Measurements from ENCODE around the gene GLB1L2.
"Not testable (repeated sequence)": the region's sequence is repeated elsewhere in the genome, so short reads cannot be mapped to it uniquely, and the experiment has no call there.

The GLB1L2 gene

DNA sequence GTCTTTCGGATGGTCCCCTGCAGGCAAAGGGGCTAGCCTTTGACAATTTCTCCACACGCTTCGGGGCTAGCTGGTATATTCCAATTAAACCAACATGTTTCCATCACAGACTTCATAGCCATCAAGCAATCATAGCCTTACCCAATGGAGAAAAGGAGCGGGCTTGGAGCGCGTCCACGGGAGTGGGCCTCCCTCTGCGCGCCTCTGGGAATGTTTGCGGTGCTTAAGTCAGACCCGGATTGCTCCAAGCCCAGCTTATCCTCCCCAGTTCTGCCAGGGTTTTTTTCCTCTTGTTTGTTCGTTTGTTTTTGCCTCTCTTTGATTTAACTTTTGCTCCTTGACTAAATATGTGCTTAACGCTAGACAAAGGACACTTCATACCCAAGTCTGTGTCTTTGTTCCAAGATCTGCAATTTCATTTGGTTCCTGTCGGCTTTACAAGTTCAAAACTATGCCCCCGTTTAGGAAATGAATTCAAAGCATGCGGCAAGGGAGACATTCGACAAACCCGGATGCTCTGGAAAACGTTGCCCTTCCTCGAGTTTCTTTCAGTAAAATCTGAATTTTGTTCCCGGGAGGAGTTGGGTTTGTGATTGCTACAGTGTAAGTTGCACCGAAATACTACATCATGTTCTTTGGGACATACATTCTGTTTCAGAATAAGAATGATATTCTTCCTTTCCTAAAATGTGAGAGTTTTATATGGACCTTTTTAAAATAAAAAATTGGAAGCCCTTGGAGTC lies 1.0 kb upstream of the GLB1L2 start:
- no peak for DNase-seq

- DNase-seq = peak in 1 of 5 donors; percentile 33
Measured at GRCh38 chr11:134332189-134332631, 422 bp downstream of the GLB1L2 start.

DNA sequence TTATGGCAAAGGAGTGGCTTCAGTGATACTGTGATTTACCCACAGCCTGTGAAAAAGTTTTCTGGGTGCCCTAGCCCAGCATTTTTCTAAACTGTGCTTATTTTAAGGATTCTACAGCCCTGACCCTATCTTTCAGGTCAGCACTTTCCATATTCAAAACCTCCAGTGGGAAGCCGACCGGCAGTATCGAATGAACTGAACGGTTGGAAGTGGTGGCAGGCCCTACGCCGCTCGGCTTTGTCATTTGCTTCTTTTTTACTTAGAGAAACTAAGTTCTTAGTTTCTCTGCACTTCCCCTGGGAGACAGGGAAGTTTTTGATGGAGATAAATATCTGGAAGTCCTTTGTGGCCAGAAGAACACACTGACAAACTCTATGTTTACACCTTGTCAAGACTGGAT lies 994 bp downstream of the GLB1L2 start:
- no peak for DNase-seq

DNA sequence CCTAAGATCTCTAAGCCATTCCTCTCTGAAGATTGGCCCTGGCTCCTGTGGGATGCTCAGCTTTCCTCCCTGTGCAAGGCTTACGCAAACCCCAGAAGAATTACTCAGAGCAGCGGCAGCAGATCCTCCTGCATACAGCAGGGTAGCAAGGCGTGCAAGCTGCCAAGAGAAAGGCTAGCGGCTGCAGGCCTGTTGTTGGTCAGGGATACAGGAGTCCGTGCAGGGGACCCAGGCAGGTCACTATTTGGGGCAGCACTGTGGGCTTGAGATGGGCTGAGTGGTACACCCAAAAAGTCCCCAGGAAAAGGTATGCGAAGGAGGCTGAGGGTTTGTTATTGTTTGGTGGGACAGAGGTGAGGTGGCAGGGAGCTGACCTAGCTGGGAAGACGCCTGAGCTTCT lies 1.5 kb downstream of the GLB1L2 start:
- no peak for DNase-seq

DNA sequence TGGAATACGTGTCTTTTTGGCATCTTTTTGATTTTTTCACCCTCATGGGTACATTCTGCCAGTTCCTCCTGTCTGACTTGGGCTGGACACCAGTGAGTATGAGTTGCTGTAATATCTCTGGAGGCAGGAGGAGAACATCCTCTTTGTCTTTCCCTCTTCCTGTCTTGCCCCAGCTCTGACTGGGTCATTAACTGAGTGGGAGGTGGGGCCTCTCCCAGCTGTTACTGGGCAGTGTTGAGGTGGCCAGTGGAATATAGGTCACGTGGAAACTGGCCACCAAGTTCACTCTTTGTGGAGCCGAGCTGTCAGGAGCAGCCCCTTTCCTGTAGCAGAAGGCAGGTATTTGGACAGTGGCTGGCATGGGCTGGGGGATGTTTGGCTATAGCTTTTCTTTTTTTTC lies 2.2 kb downstream of the GLB1L2 start:
- no peak for DNase-seq

DNA sequence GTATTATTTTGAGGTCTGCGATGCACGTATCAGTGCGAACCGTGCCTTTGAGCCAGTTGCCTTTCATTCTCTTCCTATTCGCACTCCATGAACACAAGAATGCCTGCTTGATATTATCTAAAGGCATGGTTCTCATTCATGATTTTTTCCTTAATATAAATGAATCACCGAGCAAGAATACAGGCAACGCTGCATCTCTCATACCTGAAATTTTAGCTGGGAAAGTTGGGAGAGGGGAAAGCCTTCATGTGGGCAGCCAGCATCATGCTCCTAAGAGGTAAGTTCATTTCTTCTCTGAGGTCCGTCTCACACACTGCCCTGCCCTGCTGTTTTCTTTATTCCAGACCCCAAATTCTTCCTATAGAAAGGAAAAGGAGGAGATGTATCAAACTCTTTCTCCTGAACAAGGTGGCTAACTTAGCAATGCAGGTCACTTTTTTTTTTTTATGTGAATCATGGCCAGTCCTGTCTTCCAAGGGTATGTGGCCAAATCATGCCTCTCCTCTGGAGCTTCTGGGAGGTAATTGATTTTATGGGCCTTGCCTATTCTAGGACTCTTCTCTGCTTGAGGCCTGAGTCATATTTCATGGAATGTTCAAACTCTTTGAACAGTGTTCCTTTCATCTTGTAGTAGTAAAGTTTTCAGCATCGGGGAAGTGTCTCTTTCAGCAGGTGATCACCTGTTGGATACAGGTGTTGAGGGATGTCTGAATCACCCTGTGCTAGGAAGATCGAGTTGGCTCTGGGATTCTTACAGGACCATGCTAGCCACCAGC lies 3.2 kb downstream of the GLB1L2 start:
- no peak for DNase-seq

GRCh38 chr11:134337051-134337450 lies 5.3 kb downstream of the GLB1L2 start:
- no peak for DNase-seq

DNA sequence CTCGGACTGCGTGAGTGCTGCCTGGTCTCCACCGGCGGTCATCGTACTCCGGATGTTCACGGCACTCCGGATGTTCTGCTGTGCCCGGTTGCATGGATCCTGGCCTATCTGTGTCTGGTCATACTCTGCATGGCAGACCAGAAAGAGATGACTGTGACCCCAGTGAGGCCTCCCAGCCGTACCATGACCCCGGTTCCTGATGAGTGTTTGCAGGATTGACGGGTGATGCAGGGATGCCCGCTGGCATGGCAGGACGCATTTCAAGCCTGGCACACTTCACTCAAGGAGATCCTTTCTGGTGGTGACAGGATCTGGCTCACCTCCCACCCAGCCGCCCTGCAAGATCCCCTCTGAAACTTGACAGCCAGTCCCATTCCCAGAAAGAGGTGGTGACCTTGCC lies 6.3 kb downstream of the GLB1L2 start:
- no peak for DNase-seq

DNA sequence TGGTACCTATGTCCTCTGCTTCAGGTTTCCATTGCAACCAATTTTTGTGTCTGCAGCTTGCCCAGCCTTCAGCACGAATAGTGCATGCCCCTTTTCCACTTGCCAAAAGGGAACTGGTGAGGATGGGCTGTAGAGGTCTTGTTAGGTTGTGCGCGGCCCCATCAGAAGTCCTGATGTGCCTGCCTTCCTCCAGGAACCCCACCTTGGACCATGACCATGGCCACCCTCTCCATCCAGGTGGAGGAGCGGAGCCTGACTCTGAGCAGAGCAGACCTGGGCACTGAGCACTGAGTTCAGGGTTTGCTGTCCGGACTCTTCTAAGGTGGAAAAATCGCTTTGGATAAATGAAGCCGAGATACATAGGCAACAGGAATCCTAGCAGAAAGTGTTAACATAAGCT lies 6.9 kb downstream of the GLB1L2 start:
- DNase-seq = no peak

- DNase-seq = no peak
Measured at GRCh38 chr11:134339756-134340155, 8.0 kb downstream of the GLB1L2 start.

GRCh38 chr11:134340354-134340964 lies 8.7 kb downstream of the GLB1L2 start:
- no peak for DNase-seq

DNA sequence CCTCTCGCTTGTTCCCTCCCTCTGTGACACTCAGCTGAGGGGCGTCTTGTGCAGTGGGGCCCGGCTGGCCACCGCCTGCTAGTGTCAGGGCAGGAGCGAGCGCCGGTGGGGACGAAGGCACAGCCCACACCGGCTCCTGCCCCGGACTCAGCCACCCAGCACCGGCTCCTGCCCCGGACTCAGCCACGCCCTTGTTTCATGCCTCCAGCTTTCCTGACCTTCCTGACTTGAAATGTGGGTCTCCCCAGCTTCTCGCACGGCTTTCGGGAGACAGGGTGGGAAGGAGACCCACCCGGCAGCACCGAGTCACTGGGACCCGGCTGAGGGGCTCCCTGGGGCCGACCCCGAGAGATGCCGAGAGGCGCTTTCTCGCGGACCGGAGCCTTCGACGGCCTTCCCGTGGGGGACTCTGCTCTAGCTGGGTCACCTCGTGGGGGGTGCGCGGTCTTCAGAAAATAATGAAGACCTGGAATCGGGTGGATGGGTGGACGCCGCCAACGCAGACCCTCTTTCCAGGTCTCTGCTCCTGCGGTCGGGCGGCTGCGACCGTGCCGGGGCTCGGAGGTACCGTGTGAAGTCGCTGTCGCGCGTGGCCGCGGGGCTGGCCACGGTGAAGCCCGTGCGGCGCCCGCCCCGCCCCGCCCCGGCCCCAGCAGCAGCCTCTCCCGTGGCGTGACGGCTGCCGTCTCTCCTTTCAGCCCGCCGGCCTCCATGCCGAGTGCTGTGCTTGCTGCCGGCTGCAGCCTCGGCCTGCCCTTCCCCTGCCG lies 10.2 kb downstream of the GLB1L2 start:
- no peak for DNase-seq

- DNase-seq = no peak
Measured at GRCh38 chr11:134342572-134343340, 11.0 kb downstream of the GLB1L2 start.

GRCh38 chr11:134343646-134344045 lies 11.9 kb downstream of the GLB1L2 start:
- no peak for DNase-seq

DNA sequence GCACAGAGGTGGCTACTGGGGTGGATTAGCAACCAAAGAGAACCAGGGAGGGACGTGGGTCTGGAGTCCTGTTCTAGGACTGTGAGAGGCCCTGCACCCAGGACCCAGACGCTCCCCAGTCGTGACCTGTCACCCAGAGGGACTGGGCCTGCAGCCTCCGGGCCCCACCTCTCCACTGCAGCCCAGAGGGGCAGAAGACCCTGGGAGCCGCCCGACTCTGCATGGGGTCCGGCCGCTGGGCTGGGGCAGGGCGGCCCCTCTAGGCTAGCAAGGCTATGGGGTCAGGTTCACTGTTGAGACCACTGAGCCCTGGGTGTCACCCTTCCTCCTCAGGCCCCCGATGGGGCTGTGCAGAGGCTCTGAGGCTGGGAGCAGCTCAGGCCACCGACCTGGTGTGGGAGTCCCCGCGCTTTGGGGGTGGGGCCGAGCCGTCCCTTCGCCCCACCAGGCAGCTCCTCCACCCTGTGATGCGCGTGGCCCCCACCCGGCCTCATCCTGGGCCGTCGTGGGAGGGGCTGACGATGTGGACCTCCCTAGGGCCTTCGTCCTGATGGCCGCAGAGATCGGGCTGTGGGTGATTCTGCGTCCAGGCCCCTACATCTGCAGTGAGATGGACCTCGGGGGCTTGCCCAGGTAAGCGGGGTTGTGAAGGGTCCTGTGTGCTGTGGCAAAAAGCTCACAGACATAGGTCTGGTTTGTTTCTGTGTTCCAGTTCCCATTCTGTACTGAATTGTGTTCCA lies 12.9 kb downstream of the GLB1L2 start:
- DNase-seq = not testable (repeated sequence)

DNA sequence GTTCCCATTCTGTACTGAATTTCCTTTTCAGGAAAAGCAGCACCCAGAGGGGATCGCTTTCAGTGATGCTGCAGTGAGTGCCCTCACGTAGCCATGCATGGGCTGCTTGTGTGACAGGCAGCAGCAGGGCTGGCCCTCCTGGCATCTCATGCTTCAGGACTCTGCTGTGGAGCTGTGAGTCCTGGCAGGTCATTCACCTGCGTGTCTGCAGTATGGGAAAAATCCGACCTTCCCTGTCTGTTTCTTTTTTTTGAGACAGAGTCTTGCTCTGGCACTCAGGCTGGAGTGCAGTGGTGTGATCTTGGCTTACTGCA lies 13.4 kb downstream of the GLB1L2 start:
- no peak for DNase-seq

DNA sequence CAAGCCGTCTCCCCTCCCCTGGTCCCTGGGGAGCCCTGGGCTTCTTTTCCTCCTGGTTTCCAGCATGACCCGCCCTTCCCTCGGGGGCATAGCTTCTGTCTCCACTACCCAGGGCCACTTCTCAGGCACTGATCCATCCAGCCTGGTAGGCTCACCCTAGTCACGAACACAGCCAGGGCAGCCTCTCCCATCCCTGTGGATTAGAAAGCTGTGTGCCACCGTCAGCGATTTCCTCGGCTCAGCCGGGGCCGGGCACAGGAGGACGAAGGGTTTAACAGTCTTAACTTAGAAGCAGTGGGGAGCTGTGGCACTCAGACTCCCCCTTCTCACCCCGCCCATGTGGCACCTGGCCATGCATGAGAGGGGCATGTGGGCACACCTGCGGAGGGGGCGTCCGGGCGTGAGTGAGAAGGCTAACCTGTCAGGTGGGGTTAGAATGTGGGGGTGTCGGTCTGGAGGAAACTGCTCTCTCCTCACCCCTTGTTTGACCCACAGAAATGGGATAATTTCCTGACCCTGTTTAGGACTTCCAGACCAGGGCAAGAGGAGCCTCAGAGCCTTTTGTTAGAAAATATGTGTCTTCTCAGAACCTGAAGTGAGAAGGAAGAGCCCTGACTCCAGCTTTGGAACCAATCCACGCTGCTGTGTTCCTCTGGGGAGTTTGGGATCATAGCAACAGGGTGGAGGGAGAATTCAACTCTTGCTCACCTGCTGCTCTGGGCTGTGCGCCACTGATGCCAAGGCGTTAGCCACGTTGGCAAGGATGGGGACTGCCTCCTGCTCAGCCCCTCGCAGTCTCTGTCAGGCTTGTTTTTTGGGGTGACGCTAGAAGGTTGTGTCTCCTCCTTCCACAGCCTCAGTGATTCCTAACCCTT lies 14.6 kb downstream of the GLB1L2 start:
- no peak for DNase-seq

DNA sequence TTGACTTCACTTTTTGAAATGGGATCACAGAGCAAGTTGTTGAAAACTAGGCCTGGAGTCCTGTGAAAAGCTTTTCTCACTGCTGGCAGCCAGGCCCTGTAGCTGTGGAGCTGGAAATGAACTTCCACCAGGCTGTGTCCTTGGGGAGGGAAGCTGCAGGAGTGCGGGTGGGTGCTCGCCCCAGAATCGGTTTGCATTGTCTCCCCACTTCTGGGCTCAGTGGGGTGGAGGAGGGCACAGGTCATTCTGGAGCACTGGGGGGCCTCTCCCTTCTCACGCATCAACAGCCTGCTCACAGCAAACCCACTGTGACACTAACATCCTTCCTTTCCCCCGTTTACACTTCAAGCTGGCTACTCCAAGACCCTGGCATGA lies 15.2 kb downstream of the GLB1L2 start:
- DNase-seq = no peak

DNA sequence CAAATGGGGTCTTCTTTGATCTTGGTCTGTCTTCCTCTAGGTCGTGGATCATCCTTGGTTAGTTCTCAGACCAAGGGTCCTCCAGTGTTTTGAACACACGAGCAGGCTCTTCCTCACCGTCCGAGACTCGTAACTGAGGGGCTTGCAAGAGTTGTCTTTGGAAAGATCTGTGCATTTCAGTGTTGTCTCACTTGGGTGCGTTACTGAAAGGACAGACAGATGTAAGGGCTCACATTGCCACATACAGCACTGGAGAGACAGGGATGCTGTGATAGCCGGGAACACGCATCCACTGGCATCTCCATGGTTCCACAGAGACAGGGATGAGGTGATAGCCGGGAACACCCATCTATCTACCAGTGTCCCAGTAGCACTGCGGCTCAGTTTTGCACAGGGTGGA lies 15.7 kb downstream of the GLB1L2 start:
- DNase-seq = no peak

DNA sequence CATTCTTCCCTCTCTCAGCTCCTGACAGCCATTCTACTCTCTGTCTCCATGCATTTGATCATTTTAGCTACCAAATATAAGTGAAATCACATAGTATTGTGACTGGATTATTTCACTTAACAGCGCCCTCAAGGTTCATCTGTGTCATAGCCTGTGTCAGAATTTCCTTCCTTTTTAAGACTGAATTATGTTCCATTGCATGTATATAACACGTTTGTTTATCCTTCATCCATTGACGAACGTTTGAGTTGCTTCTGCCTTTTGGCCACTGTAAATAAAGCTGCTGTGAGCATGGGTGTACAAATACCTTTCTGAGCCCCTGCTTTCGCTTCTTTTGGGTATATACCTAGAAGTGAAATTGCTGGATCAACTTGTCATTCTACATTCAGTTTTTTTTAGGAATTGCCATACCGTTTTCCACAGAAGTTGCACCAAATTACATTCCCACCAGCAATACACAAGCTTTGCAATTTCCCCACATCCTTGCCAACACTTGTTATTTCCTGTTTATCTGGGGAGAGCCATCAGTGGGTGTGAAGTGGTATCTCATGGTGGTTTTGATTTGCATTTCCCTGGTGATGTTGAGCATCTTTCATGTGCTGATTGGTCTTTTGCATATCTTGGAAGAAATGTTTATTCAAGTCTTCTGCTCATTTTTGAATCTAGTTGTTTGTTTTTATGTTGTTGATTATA lies 17.5 kb downstream of the GLB1L2 start:
- DNase-seq = peak in 1 of 5 donors; percentile 64
